Smooth muscle cell (in vitro differentiated cells): ENCODE measurements around the gene MSANTD2. TPM values are rescaled to one million over a fixed set of nuclear protein-coding genes. Genes with fewer than 3 reads are reported as not detected.

Experiments used
- DNase-seq: peaks from one replicate; lab custom pipeline; 2025; ENCODE audit not compliant: unreplicated experiment; lab: John Stamatoyannopoulos, UW
- H2AFZ ChIP-seq: fragments of 200-600 bp; sonication (generic); 2 replicates; pipeline ENCODE4 v1.6.0; 2016; ENCODE audit warnings: antibody characterized with exemption, low read depth, mild to moderate bottlenecking
- H3F3A ChIP-seq: fragments of 200-600 bp; sonication (generic); 2 replicates; pipeline ENCODE4 v1.6.0; 2017; ENCODE audit warnings: antibody characterized with exemption, low read depth
- H3K27ac ChIP-seq: fragments of 200-600 bp; sonication (generic); 2 replicates; pipeline ENCODE4 v1.5.1; 2016; ENCODE audit warnings: low read depth, mild to moderate bottlenecking
- H3K27me3 ChIP-seq: fragments of 200-600 bp; sonication (generic); 2 replicates; pipeline ENCODE4 v1.6.1; 2016; ENCODE audit warnings: low read depth, mild to moderate bottlenecking
- H3K36me3 ChIP-seq: fragments of 200-600 bp; sonication (generic); 2 replicates; pipeline ENCODE4 v1.5.1; 2016; ENCODE audit warnings: low read depth
- H3K4me1 ChIP-seq: fragments of 200-600 bp; sonication (generic); 2 replicates; pipeline ENCODE4 v1.5.1; 2016; ENCODE audit warnings: low read depth
- H3K4me2 ChIP-seq: fragments of 200-600 bp; sonication (generic); 2 replicates; pipeline ENCODE4 v1.6.0; 2016; ENCODE audit warnings: mild to moderate bottlenecking
- H3K4me3 ChIP-seq: fragments of 200-600 bp; sonication (generic); 2 replicates; pipeline ENCODE4 v1.5.1; 2016; ENCODE audit warnings: mild to moderate bottlenecking
- H3K79me2 ChIP-seq: fragments of 200-600 bp; sonication (generic); 2 replicates; pipeline ENCODE4 v1.6.0; 2016; ENCODE audit warnings: low read depth, mild to moderate bottlenecking
- H3K9ac ChIP-seq: fragments of 200-600 bp; sonication (generic); 2 replicates; pipeline ENCODE4 v1.6.0; 2016; ENCODE audit warnings: low read depth
- H3K9me3 ChIP-seq: fragments of 200-600 bp; sonication (generic); replicated peaks from 2 replicates; pipeline ENCODE4 v1.5.1; 2016; ENCODE audit warnings: low read depth
- H4K20me1 ChIP-seq: fragments of 200-600 bp; sonication (generic); 2 replicates; pipeline ENCODE4 v1.6.0; 2016; ENCODE audit warnings: low read depth
- WGBS: methylation state at CpG from one replicate; pipeline ENCODE4 v1.1.7; 2016; ENCODE audit warnings: low lambda C conversion rate; 5-methylcytosine and 5-hydroxymethylcytosine counted together
- polyA plus RNA-seq: library from polyadenylated mRNA; unstranded; fragments of >200 nt; fragmentation: Nextera tagmentation; extraction: Ambion mirVana; gene quantifications from 2 replicates; pipeline ENCODE4 v1.2.1, GENCODE V29; 2016
- total RNA-seq: library from RNA; depleted of rRNA; stranded (reverse); fragments of >200 nt; gene quantifications from 2 replicates; pipeline ENCODE4 v1.2.3, GENCODE V29; 2014
- TF ChIP-seq, protein P1 (sequence below): fragments of 200-600 bp; sonication (generic); IDR thresholded peaks from 2 replicates; pipeline ENCODE4 v1.5.1; 2017; ENCODE audit warnings: borderline replicate concordance, mild to moderate bottlenecking, antibody characterized with exemption; ENCODE audit not compliant: insufficient read depth, poor library complexity, severe bottlenecking

Gene MSANTD2
- total and polyA plus RNA-seq, 2 experiments from 2014 or later = 13.6 to 18.8 TPM

DNA sequence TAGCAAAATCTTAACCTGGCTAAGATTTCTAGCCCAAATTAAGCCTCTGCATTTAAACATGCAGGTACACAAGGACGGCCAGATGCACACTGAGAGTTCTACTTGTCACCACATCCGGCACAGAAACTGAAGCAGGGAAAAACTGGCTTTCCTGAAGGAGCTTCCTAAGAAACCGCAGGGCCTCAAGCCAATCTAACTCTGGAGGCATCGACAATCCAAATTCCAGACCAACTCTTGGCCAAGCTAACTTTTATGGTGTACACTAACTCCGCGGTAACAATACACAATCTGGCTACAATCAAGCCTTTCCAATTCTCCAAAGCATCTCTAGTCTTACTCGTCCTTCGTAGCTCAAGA is 1.2 kb downstream of the MSANTD2 start:
- H3K4me1 ChIP-seq = peaks cover 26% of the 10 kb centered on the region
- H3K9me3 ChIP-seq = no peaks in the 10 kb centered on the region
- peak overlapping the region; percentile 75 for H2AFZ ChIP-seq
- no peaks in the 10 kb centered on the region for H3K36me3 ChIP-seq
- H3K27ac ChIP-seq = peak overlapping the region; percentile 97
- WGBS = under 1% methylated on average over 8 of the region's 8 CpGs
- H3F3A ChIP-seq = peaks cover 5% of the 10 kb centered on the region
- H3K4me2 ChIP-seq = peak overlapping the region; percentile 88
- H3K27me3 ChIP-seq = no peaks in the 10 kb centered on the region
- peaks cover 62% of the 10 kb centered on the region for H3K79me2 ChIP-seq
- H4K20me1 ChIP-seq = peaks cover 49% of the 10 kb centered on the region
- TF ChIP-seq, protein P1, sequence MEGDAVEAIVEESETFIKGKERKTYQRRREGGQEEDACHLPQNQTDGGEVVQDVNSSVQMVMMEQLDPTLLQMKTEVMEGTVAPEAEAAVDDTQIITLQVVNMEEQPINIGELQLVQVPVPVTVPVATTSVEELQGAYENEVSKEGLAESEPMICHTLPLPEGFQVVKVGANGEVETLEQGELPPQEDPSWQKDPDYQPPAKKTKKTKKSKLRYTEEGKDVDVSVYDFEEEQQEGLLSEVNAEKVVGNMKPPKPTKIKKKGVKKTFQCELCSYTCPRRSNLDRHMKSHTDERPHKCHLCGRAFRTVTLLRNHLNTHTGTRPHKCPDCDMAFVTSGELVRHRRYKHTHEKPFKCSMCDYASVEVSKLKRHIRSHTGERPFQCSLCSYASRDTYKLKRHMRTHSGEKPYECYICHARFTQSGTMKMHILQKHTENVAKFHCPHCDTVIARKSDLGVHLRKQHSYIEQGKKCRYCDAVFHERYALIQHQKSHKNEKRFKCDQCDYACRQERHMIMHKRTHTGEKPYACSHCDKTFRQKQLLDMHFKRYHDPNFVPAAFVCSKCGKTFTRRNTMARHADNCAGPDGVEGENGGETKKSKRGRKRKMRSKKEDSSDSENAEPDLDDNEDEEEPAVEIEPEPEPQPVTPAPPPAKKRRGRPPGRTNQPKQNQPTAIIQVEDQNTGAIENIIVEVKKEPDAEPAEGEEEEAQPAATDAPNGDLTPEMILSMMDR = no peak
- peak overlapping the region; percentile 96 for H3K9ac ChIP-seq
- peak overlapping the region; percentile 97 for H3K4me3 ChIP-seq
- no peak for DNase-seq

DNA sequence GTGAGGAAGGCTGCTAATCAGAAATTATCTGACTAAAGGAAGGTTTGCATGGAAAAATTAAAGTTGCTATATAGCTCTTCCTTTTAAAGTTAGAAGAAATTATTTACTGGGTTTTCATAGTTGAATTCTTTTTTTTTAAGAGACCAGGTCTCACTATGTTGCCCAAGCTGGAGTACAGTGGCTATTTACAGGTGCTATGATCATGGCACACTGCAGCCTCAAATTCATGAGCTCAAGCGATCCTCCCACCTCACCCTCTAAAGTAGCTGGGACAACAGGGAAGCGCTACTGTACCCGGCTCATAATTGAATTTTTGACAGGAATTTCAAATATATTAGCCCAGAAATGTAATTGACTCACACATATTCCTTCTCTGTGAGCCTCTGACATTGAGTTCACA is 3.9 kb downstream of the MSANTD2 start:
- Histone ChIP-seq H4K20me1 (peaks cover 76% of the 10 kb centered on the region), H3K79me2 (peaks cover 89% of the 10 kb centered on the region), H3K4me3 (no peak overlapping the region), H3K9ac (no peak overlapping the region), H3K4me2 (no peak overlapping the region), H3K27ac (no peak overlapping the region), H3K27me3 (no peaks in the 10 kb centered on the region), H3F3A (peaks cover 5% of the 10 kb centered on the region), H2AFZ (no peak overlapping the region), H3K36me3 (no peaks in the 10 kb centered on the region), H3K4me1 (peaks cover 26% of the 10 kb centered on the region), H3K9me3 (no peaks in the 10 kb centered on the region)
- TF ChIP-seq, protein P1 = no peak
- 95% methylated on average over 3 of the region's 3 CpGs for WGBS
- DNase-seq = no peak

DNA sequence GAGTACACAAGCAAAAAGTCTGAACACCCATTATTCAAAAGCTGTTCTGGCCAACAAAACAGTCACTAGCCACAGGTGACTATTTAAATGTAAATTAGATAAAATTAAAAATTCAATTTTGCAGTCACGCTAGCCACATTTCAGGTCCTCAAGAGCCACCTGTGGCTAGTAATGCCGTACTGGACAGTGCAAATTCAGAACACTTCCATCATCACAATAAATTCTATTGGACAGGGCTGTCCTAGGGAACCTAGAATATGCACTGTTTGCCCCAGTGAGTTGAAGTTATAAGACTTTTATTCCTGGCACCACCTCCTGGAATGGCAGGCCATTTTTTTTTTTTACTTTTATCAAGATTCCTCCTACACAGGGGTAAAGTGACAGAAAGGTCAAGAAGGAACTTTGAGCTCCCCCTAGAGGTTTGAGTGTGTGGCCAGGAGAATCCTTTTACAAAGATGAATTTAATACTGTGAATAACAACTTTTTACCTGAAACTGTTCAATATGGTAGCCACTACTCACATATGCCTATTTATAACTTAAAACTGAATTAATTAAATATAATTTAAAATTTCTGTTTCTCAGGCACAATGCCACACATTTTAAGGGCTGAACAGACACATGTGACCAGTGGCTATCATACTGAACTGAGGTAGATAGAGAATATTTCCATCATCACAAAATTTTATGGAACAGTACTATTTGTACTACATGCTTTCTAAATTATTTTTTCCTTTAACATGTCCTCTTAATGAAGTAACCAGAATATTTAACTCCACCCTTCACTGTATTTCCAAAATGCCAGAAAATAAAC is 6.5 kb downstream of the MSANTD2 start:
- no peak overlapping the region for H3K9ac ChIP-seq
- no peaks in the 10 kb centered on the region for H3K9me3 ChIP-seq
- H3K36me3 ChIP-seq = no peaks in the 10 kb centered on the region
- H3K27ac ChIP-seq = no peak overlapping the region
- DNase-seq = no peak
- no peak overlapping the region for H2AFZ ChIP-seq
- H3K4me2 ChIP-seq = no peak overlapping the region
- H3F3A ChIP-seq = no peaks in the 10 kb centered on the region
- peaks cover 99% of the 10 kb centered on the region for H4K20me1 ChIP-seq
- TF ChIP-seq, protein P1 = peak; percentile 64
- H3K4me3 ChIP-seq = no peak overlapping the region
- H3K27me3 ChIP-seq = no peaks in the 10 kb centered on the region
- peaks cover 100% of the 10 kb centered on the region for H3K79me2 ChIP-seq
- peaks cover 20% of the 10 kb centered on the region for H3K4me1 ChIP-seq
- WGBS = 88% methylated on average over 2 of the region's 2 CpGs
